SK-N-SH (cell line): ENCODE data around the gene IKZF4. TPM values are rescaled to one million over a fixed set of nuclear protein-coding genes. Genes with fewer than 3 reads are reported as not detected.
A peak's percentile ranks its signal among the peaks of the same experiment; 100 is the strongest.

Source experiments
- CTCF ChIA-PET: fragments of 300-600, 350-600 bp; formaldehyde crosslinking; extraction: SDS; loops from one replicate; lab custom pipeline; 2021; lab: Yijun Ruan, JAX
- POLR2A ChIA-PET: fragments of 350-600 bp; sonication (Branson Sonifier 250); formaldehyde crosslinking; extraction: SDS; loops from one replicate; lab custom pipeline; 2020; ENCODE audit warnings: antibody characterized with exemption, inconsistent platforms; lab: Yijun Ruan, JAX
- DNase-seq: peaks from one replicate; pipeline ENCODE4 v3.0.0; 2012
- H2AFZ ChIP-seq: fragments of 200-600 bp; sonication (generic); 2 replicates; pipeline ENCODE4 v1.8.1; 2016; ENCODE audit warnings: antibody characterized with exemption, mild to moderate bottlenecking, low read depth
- H3F3A ChIP-seq: fragments of 200-600 bp; sonication (generic); replicated peaks from 2 replicates; pipeline ENCODE3; 2016; ENCODE audit warnings: antibody characterized with exemption, mild to moderate bottlenecking; ENCODE audit not compliant: insufficient read depth
- H3K27ac ChIP-seq, 2 experiments: fragments of 200-500 bp in 1 of 2; fragments of 200-600 bp in 1 of 2; sonication (Bioruptor generic) in 1 of 2; sonication (generic), shearing (Covaris generic) in 1 of 2; 2 replicates each; pipeline versions ENCODE4 v1.5.1 to v1.6.1; 2014 to 2016; ENCODE audit warnings: low read depth in 2 of 2, inconsistent platforms in 1 of 2, low read length in 1 of 2, mild to moderate bottlenecking in 1 of 2, mixed read lengths in 1 of 2
- H3K27me3 ChIP-seq: fragments of 200-600 bp; sonication (generic), shearing (Covaris generic); 2 replicates; pipeline ENCODE4 v1.6.1; 2016; ENCODE audit warnings: mixed run types; ENCODE audit not compliant: insufficient read depth
- H3K36me3 ChIP-seq, 2 experiments: fragments of 200-500 bp in 1 of 2; fragments of 200-600 bp in 1 of 2; sonication (Bioruptor generic) in 1 of 2; sonication (generic) in 1 of 2; replicated peaks in 1 of 2; 2 replicates each; pipeline versions ENCODE3 to v1.5.1; 2014 to 2016; ENCODE audit warnings: low read length in 1 of 2, mild to moderate bottlenecking in 1 of 2; ENCODE audit not compliant: insufficient read depth in 2 of 2, control insufficient read depth in 1 of 2
- H3K4me1 ChIP-seq, 2 experiments: fragments of 200-500 bp in 1 of 2; fragments of 200-600 bp in 1 of 2; sonication (Bioruptor generic) in 1 of 2; sonication (generic), shearing (Covaris generic) in 1 of 2; 2 replicates each; pipeline versions ENCODE4 v1.5.1 to v1.6.1; 2014 to 2016; ENCODE audit warnings: low read depth in 1 of 2, low read length in 1 of 2, mixed run types in 1 of 2; ENCODE audit not compliant: insufficient read depth in 2 of 2, control insufficient read depth in 1 of 2
- H3K4me2 ChIP-seq: fragments of 200-600 bp; sonication (generic), shearing (Covaris generic); 2 replicates; pipeline ENCODE4 v1.6.1; 2017; ENCODE audit warnings: mixed run types
- H3K4me3 ChIP-seq, 2 experiments: fragments of 200-500 bp in 1 of 2; fragments of 200-600 bp in 1 of 2; sonication (Bioruptor generic) in 1 of 2; sonication (generic), shearing (Covaris generic) in 1 of 2; 2 replicates each; pipeline versions ENCODE4 v1.5.1 to v1.8.1; 2014 to 2016; ENCODE audit warnings: low read depth in 2 of 2, inconsistent platforms in 1 of 2, low read length in 1 of 2, mild to moderate bottlenecking in 1 of 2, mixed read lengths in 1 of 2, moderate library complexity in 1 of 2
- H3K79me2 ChIP-seq: fragments of 200-600 bp; sonication (generic); 2 replicates; pipeline ENCODE4 v1.8.1; 2017; ENCODE audit warnings: mild to moderate bottlenecking; ENCODE audit not compliant: insufficient read depth
- H3K9ac ChIP-seq: fragments of 200-600 bp; sonication (generic); 2 replicates; pipeline ENCODE4 v1.6.1; 2017; ENCODE audit warnings: mixed run types
- H3K9me2 ChIP-seq: fragments of 200-600 bp; sonication (generic); 2 replicates; pipeline ENCODE4 v1.6.1; 2017; ENCODE audit warnings: mixed run types
- H3K9me3 ChIP-seq: fragments of 200-600 bp; sonication (generic); 2 replicates; pipeline ENCODE4 v1.6.1; 2017; ENCODE audit warnings: mixed run types, mild to moderate bottlenecking, moderate library complexity
- H4K20me1 ChIP-seq: fragments of 200-600 bp; sonication (generic); 2 replicates; pipeline ENCODE4 v1.6.1; 2017; ENCODE audit warnings: mild to moderate bottlenecking, mixed run types; ENCODE audit not compliant: insufficient read depth
- ELF1 ChIP-seq: IDR thresholded peaks from 2 replicates; pipeline ENCODE4 v1.4.0; 2012
- EP300 ChIP-seq, 2 experiments: IDR thresholded peaks; 2 replicates each; pipeline versions ENCODE4 v1.4.0 to v1.6.1; 2012; ENCODE audit warnings: borderline replicate concordance in 1 of 2, low read depth in 1 of 2, low read length in 1 of 2
- EZH2phosphoT487 ChIP-seq: fragments of 200-600 bp; sonication (generic); IDR thresholded peaks from 2 replicates; pipeline ENCODE4 v1.6.1; 2017; ENCODE audit warnings: low read depth, mixed run types, mild to moderate bottlenecking, antibody characterized with exemption, moderate library complexity, borderline replicate concordance
- GABPA ChIP-seq: IDR thresholded peaks from 2 replicates; pipeline ENCODE4 v1.4.0; 2012; ENCODE audit warnings: low read depth, mild to moderate bottlenecking
- MXI1 ChIP-seq: IDR thresholded peaks from 2 replicates; pipeline ENCODE4 v1.6.1; 2012; ENCODE audit warnings: mild to moderate bottlenecking, low read depth, low read length, improper control_type of control experiment
- NFIC ChIP-seq: IDR thresholded peaks from 2 replicates; pipeline ENCODE4 v1.4.0; 2012; ENCODE audit warnings: borderline replicate concordance
- POLR2AphosphoS5 ChIP-seq: IDR thresholded peaks from 2 replicates; pipeline ENCODE4 v1.6.1; 2012; ENCODE audit warnings: low read depth, low read length
- WGBS: methylation state at CpG from one replicate; pipeline ENCODE4 v1.1.6; 2017; ENCODE audit warnings: low lambda C conversion rate; 5-methylcytosine and 5-hydroxymethylcytosine counted together
- polyA plus RNA-seq, 3 experiments: library from polyadenylated mRNA; depleted of rRNA; stranded (reverse); fragments of >200 nt; gene quantifications; 2 replicates each; pipeline ENCODE4 v1.2.3, GENCODE V29; 2012
- TF ChIP-seq, protein P1 (sequence below): IDR thresholded peaks from 2 replicates; pipeline ENCODE4 v1.6.1; 2012; ENCODE audit warnings: mild to moderate bottlenecking, low read depth, low read length, moderate library complexity
- TF ChIP-seq, protein P2 (sequence below): fragments of 200-600 bp; sonication (generic); IDR thresholded peaks from 2 replicates; pipeline ENCODE4 v1.6.1; 2017; ENCODE audit warnings: antibody characterized with exemption, mild to moderate bottlenecking, moderate library complexity
- TF ChIP-seq, protein P3 (sequence below): IDR thresholded peaks from 2 replicates; pipeline ENCODE4 v1.4.0; 2012; ENCODE audit warnings: low read depth, borderline replicate concordance

Gene IKZF4
- polyA plus RNA-seq, 1 of the 3 experiments (the other 2 are of a cell fraction), result 3.9 TPM

DNA sequence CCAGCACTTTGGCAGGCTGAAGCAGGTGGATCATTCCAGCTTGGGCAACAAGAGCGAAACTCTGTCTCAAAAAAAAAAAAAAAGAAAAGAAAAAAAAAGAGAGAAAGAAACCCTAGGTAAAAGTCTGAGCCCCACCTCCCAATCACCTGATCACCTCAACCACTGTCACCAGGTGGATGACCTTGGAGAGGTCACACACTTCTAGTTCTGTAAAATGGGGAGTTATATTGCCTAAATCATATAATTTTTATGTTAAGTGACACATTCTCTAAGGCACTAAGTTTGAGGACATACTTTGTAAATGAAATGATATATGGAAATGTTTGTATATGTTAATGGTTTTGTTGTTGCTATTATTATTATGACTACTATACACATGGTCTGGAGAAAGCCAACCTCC, 57.6 kb downstream of the IKZF4 start:
- ChIA-PET POLR2A (interaction anchor here (3.2 kb wide), 1 partner anchor 26 kb away, joined by 15 read pairs; the partner anchor contains the start of gene PA2G4), CTCF (interaction anchor here (1.0 to 3.4 kb wide), 10 partner anchors 12 to 111 kb away, joined by 4 to 13 read pairs (median 8); partner anchors contain the start of genes ESYT1, SMARCC2 and ZC3H10)
- no peaks in the 10 kb centered on the region for H3K27me3 ChIP-seq
- H3K9me3 ChIP-seq, result no peaks in the 10 kb centered on the region
- peaks cover 12% of the 10 kb centered on the region for H3F3A ChIP-seq
- no peaks in the 10 kb centered on the region for H3K36me3 ChIP-seq
- no peak overlapping the region for H3K4me3 ChIP-seq
- peaks cover 0 to 6% of the 10 kb centered on the region in 2 experiments; a peak in 1 of 4 replicates for H3K4me1 ChIP-seq
- H3K9ac ChIP-seq, result no peak overlapping the region
- H3K27ac ChIP-seq, result peak overlapping the region in 1 of 2 experiments; percentile 36; a peak in 2 of 4 replicates
- H3K79me2 ChIP-seq, result no peaks in the 10 kb centered on the region
- TF ChIP-seq, protein P1, sequence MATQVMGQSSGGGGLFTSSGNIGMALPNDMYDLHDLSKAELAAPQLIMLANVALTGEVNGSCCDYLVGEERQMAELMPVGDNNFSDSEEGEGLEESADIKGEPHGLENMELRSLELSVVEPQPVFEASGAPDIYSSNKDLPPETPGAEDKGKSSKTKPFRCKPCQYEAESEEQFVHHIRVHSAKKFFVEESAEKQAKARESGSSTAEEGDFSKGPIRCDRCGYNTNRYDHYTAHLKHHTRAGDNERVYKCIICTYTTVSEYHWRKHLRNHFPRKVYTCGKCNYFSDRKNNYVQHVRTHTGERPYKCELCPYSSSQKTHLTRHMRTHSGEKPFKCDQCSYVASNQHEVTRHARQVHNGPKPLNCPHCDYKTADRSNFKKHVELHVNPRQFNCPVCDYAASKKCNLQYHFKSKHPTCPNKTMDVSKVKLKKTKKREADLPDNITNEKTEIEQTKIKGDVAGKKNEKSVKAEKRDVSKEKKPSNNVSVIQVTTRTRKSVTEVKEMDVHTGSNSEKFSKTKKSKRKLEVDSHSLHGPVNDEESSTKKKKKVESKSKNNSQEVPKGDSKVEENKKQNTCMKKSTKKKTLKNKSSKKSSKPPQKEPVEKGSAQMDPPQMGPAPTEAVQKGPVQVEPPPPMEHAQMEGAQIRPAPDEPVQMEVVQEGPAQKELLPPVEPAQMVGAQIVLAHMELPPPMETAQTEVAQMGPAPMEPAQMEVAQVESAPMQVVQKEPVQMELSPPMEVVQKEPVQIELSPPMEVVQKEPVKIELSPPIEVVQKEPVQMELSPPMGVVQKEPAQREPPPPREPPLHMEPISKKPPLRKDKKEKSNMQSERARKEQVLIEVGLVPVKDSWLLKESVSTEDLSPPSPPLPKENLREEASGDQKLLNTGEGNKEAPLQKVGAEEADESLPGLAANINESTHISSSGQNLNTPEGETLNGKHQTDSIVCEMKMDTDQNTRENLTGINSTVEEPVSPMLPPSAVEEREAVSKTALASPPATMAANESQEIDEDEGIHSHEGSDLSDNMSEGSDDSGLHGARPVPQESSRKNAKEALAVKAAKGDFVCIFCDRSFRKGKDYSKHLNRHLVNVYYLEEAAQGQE, result no peak
- TF ChIP-seq, protein P2, sequence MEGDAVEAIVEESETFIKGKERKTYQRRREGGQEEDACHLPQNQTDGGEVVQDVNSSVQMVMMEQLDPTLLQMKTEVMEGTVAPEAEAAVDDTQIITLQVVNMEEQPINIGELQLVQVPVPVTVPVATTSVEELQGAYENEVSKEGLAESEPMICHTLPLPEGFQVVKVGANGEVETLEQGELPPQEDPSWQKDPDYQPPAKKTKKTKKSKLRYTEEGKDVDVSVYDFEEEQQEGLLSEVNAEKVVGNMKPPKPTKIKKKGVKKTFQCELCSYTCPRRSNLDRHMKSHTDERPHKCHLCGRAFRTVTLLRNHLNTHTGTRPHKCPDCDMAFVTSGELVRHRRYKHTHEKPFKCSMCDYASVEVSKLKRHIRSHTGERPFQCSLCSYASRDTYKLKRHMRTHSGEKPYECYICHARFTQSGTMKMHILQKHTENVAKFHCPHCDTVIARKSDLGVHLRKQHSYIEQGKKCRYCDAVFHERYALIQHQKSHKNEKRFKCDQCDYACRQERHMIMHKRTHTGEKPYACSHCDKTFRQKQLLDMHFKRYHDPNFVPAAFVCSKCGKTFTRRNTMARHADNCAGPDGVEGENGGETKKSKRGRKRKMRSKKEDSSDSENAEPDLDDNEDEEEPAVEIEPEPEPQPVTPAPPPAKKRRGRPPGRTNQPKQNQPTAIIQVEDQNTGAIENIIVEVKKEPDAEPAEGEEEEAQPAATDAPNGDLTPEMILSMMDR, result no peak
- no peak for TF ChIP-seq POLR2AphosphoS5
- TF ChIP-seq EP300 (IDR thresholded peaks at IDR 0.05; ENCODE audit: borderline replicate concordance in 1 of 2, low read depth in 1 of 2, low read length in 1 of 2), result no peak
- no peak for TF ChIP-seq NFIC
- TF ChIP-seq, protein P3, sequence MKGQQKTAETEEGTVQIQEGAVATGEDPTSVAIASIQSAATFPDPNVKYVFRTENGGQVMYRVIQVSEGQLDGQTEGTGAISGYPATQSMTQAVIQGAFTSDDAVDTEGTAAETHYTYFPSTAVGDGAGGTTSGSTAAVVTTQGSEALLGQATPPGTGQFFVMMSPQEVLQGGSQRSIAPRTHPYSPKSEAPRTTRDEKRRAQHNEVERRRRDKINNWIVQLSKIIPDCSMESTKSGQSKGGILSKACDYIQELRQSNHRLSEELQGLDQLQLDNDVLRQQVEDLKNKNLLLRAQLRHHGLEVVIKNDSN, result no peak
- no peak for TF ChIP-seq MXI1
- TF ChIP-seq EZH2phosphoT487, result no peak
- TF ChIP-seq ELF1, result no peak
- TF ChIP-seq GABPA, result no peak
- no peaks in the 10 kb centered on the region for H4K20me1 ChIP-seq
- H2AFZ ChIP-seq, result peak overlapping the region; percentile 94; the same call in 1 of the 2 replicates
- 82% methylated on average over 1 of the region's 1 CpG for WGBS
- no peak for DNase-seq
- H3K9me2 ChIP-seq, result no peaks in the 10 kb centered on the region
- peak overlapping the region; percentile 97; the same call in 1 of the 2 replicates for H3K4me2 ChIP-seq
